SU-DHL-6 (cell line): ENCODE data around the gene DENND2A.

Experiments used
- H2AFZ ChIP-seq: fragments of 200-600 bp; sonication (generic); 2 replicates; pipeline ENCODE4 v1.6.1; 2014; ENCODE audit warnings: low read depth, mild to moderate bottlenecking, moderate library complexity, mixed read lengths, antibody characterized with exemption, low read length; ENCODE audit not compliant: severe bottlenecking
- H3F3A ChIP-seq: fragments of 200-600 bp; shearing (Covaris generic); 2 replicates; pipeline ENCODE4 v1.6.0; 2016; ENCODE audit warnings: antibody characterized with exemption, mild to moderate bottlenecking; ENCODE audit not compliant: insufficient read depth
- H3K27ac ChIP-seq: fragments of 200-600 bp; sonication (generic); 2 replicates; pipeline ENCODE4 v1.5.1; 2016; ENCODE audit warnings: low read depth, mild to moderate bottlenecking, low read length, moderate library complexity, mixed read lengths
- H3K27me3 ChIP-seq: fragments of 200-600 bp; sonication (generic), shearing (Covaris generic); 2 replicates; pipeline ENCODE4 v1.6.0; 2014; ENCODE audit warnings: mild to moderate bottlenecking, low read length
- H3K36me3 ChIP-seq: fragments of 200-600 bp; sonication (generic); 2 replicates; pipeline ENCODE4 v1.6.1; 2014; ENCODE audit warnings: mild to moderate bottlenecking, low read length, mixed read lengths
- H3K4me2 ChIP-seq: fragments of 300-600, 200-600 bp; shearing (Covaris generic), sonication (generic); 2 replicates; pipeline ENCODE4 v1.6.0; 2014; ENCODE audit warnings: low read length, low read depth, mild to moderate bottlenecking; ENCODE audit not compliant: poor library complexity, severe bottlenecking
- H3K4me3 ChIP-seq: fragments of 200-600 bp; sonication (generic); 2 replicates; pipeline ENCODE4 v1.5.1; 2014; ENCODE audit warnings: antibody characterized with exemption, low read length, mild to moderate bottlenecking, mixed read lengths; ENCODE audit not compliant: insufficient read depth, poor library complexity, severe bottlenecking
- H3K79me2 ChIP-seq: fragments of 200-600 bp; sonication (generic); 2 replicates; pipeline ENCODE4 v1.6.1; 2014; ENCODE audit warnings: mild to moderate bottlenecking, low read length, moderate library complexity; ENCODE audit not compliant: insufficient read depth
- H3K9ac ChIP-seq: fragments of 200-600 bp; sonication (generic); 2 replicates; pipeline ENCODE4 v1.7.0; 2014; ENCODE audit warnings: mild to moderate bottlenecking, low read length
- H3K9me2 ChIP-seq: fragments of 200-600 bp; sonication (generic); replicated peaks from 2 replicates; pipeline ENCODE4 v1.6.1; 2014; ENCODE audit warnings: low read length; ENCODE audit not compliant: insufficient read depth
- H3K9me3 ChIP-seq: fragments of 200-600 bp; sonication (generic); 2 replicates; pipeline ENCODE4 v1.6.1; 2014; ENCODE audit warnings: low read length, mixed read lengths; ENCODE audit not compliant: insufficient read depth
- H4K20me1 ChIP-seq: fragments of 200-600 bp; sonication (generic); 2 replicates; pipeline ENCODE4 v1.6.1; 2014; ENCODE audit warnings: low read depth, mild to moderate bottlenecking, antibody characterized with exemption, low read length, moderate library complexity, mixed read lengths
- CTCF ChIP-seq: fragments of 200-600 bp; sonication (generic); IDR thresholded peaks from one replicate; pipeline ENCODE4 v1.5.1; 2017; ENCODE audit warnings: antibody characterized with exemption, mild to moderate bottlenecking, low read length, moderate library complexity; ENCODE audit not compliant: insufficient read depth, poor library complexity, severe bottlenecking
- EZH2phosphoT487 ChIP-seq: fragments of 200-600 bp; sonication (generic), shearing (Covaris generic); conservative IDR thresholded peaks from 2 replicates; pipeline ENCODE4 v1.6.1; 2018; ENCODE audit warnings: mild to moderate bottlenecking, antibody characterized with exemption, low read length, moderate library complexity, mixed read lengths

DENND2A gene

GRCh38 chr7:140484951-140485499 lies 155.6 kb downstream of the DENND2A start:
- TF ChIP-seq CTCF (no peak), EZH2phosphoT487 (no peak)
- Histone ChIP-seq H3K9ac (no peak overlapping the region), H3F3A (no peaks in the 10 kb centered on the region), H2AFZ (no peak overlapping the region), H3K4me2 (no peak overlapping the region), H3K36me3 (no peaks in the 10 kb centered on the region), H3K4me3 (no peak overlapping the region), H4K20me1 (no peaks in the 10 kb centered on the region), H3K79me2 (no peaks in the 10 kb centered on the region), H3K9me2 (no peaks in the 10 kb centered on the region), H3K9me3 (no peaks in the 10 kb centered on the region), H3K27ac (no peak overlapping the region), H3K27me3 (no peaks in the 10 kb centered on the region)

- Histone ChIP-seq H3K4me3 (no peak overlapping the region), H3K79me2 (no peaks in the 10 kb centered on the region), H4K20me1 (no peaks in the 10 kb centered on the region), H3K27me3 (no peaks in the 10 kb centered on the region), H3K9ac (no peak overlapping the region), H3K36me3 (no peaks in the 10 kb centered on the region), H2AFZ (no peak overlapping the region), H3K27ac (no peak overlapping the region), H3F3A (no peaks in the 10 kb centered on the region), H3K9me2 (no peaks in the 10 kb centered on the region), H3K4me2 (no peak overlapping the region), H3K9me3 (no peaks in the 10 kb centered on the region)
- no peak for TF ChIP-seq EZH2phosphoT487
- TF ChIP-seq CTCF, result no peak
These were observed 156.1 kb downstream of the DENND2A start for GRCh38 chr7:140484479-140484878.

- Histone ChIP-seq H3K79me2 (peaks cover 41% of the 10 kb centered on the region), H3K36me3 (no peaks in the 10 kb centered on the region), H3K4me2 (peak overlapping the region; percentile 72), H3K9me3 (no peaks in the 10 kb centered on the region), H2AFZ (peak overlapping the region; percentile 91), H3K4me3 (peak overlapping the region; percentile 86), H3K27me3 (no peaks in the 10 kb centered on the region), H4K20me1 (peaks cover 14% of the 10 kb centered on the region; the same call in 1 of the 2 replicates), H3K9me2 (no peaks in the 10 kb centered on the region), H3K27ac (no peak overlapping the region), H3K9ac (peak overlapping the region; percentile 77), H3F3A (peaks cover 13% of the 10 kb centered on the region; the same call in 1 of the 2 replicates)
- TF ChIP-seq CTCF (no peak), EZH2phosphoT487 (no peak)
These were observed 160.9 kb downstream of the DENND2A start for GRCh38 chr7:140479739-140480084.
